HG03378 (cell line): ENCODE measurements around the gene CDH4.
"Not testable (repeated sequence)": the region's sequence is repeated elsewhere in the genome, so short reads cannot be mapped to it uniquely, and the experiment has no call there.

Experiments
- ATAC-seq: cut with Tn5 transposase; IDR thresholded peaks from one replicate; pipeline ENCODE4 v1.9.1; 2021; ENCODE audit warnings: mild to moderate bottlenecking, moderate library complexity; ENCODE audit not compliant: unreplicated experiment

Gene CDH4

GRCh38 chr20:61379898-61380544, 128.0 kb downstream of the CDH4 start:
- no peak for ATAC-seq

- ATAC-seq, result no peak
These were observed 128.5 kb downstream of the CDH4 start for GRCh38 chr20:61380545-61380915.

GRCh38 chr20:61382194-61382593, 130.1 kb downstream of the CDH4 start:
- ATAC-seq, result no peak

- no peak for ATAC-seq
These were observed 133.2 kb downstream of the CDH4 start for GRCh38 chr20:61385296-61385695.

GRCh38 chr20:61385731-61386130, 133.7 kb downstream of the CDH4 start:
- no peak for ATAC-seq

- no peak for ATAC-seq
These were observed 135.3 kb downstream of the CDH4 start for GRCh38 chr20:61387204-61387953.

GRCh38 chr20:61387954-61388348, 135.9 kb downstream of the CDH4 start:
- no peak for ATAC-seq

- ATAC-seq, result no peak
These were observed 137.0 kb downstream of the CDH4 start for GRCh38 chr20:61389077-61389476.

- no peak for ATAC-seq
These were observed 139.1 kb downstream of the CDH4 start for GRCh38 chr20:61391185-61391584.

- no peak for ATAC-seq
These were observed 139.9 kb downstream of the CDH4 start for GRCh38 chr20:61391812-61392520.

- no peak for ATAC-seq
These were observed 142.2 kb downstream of the CDH4 start for GRCh38 chr20:61394088-61394799.

- ATAC-seq, result no peak
These were observed 144.3 kb downstream of the CDH4 start for GRCh38 chr20:61396262-61396848.

GRCh38 chr20:61397146-61397545, 145.1 kb downstream of the CDH4 start:
- no peak for ATAC-seq

- ATAC-seq, result no peak
These were observed 145.7 kb downstream of the CDH4 start for GRCh38 chr20:61397790-61398189.

- no peak for ATAC-seq
These were observed 147.4 kb downstream of the CDH4 start for GRCh38 chr20:61399433-61399832.

- no peak for ATAC-seq
These were observed 148.4 kb downstream of the CDH4 start for GRCh38 chr20:61400499-61400898.

- no peak for ATAC-seq
These were observed 152.2 kb downstream of the CDH4 start for GRCh38 chr20:61404303-61404702.

- no peak for ATAC-seq
These were observed 152.9 kb downstream of the CDH4 start for GRCh38 chr20:61405007-61405406.

GRCh38 chr20:61406773-61407172, 154.7 kb downstream of the CDH4 start:
- not testable (repeated sequence) for ATAC-seq

GRCh38 chr20:61407561-61407960, 155.5 kb downstream of the CDH4 start:
- no peak for ATAC-seq
